ENCODE data around the gene RAB40C. TPM values are rescaled to one million over a fixed set of nuclear protein-coding genes. Genes with fewer than 3 reads are reported as not detected.
A peak's percentile ranks its signal among the peaks of the same experiment; 100 is the strongest.

The RAB40C gene
- total RNA-seq, 1 donor from 2014 or later, result 31.6 TPM

DNA sequence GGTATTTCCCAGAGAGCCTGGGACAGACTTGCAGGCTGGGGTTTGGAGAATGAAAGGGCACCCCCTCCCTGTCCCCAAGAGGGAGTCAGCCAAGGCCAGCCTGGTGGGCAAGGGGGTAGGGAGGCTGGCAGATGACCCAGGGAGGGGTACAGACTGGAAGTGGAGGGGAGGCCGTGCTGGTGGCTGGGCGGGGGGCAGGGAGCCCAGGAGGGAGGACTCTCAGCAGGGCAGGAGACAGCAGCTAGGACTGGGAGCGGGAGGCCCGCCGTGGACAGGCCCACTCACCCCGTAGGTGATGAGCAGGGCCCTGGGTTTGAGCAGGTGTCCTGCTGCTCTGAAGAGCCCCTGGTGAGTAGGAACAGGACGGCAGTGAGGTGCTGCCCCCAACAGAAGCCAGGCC lies 45.1 kb downstream of the RAB40C start:
- Mint-ChIP-seq H3K27me3 (ENCODE audit: low read depth) (peaks cover 7% of the 10 kb centered on the region), H3K27ac (ENCODE audit: unreplicated experiment) (no peak overlapping the region), H3K4me1 (peaks cover 8% of the 10 kb centered on the region)

DNA sequence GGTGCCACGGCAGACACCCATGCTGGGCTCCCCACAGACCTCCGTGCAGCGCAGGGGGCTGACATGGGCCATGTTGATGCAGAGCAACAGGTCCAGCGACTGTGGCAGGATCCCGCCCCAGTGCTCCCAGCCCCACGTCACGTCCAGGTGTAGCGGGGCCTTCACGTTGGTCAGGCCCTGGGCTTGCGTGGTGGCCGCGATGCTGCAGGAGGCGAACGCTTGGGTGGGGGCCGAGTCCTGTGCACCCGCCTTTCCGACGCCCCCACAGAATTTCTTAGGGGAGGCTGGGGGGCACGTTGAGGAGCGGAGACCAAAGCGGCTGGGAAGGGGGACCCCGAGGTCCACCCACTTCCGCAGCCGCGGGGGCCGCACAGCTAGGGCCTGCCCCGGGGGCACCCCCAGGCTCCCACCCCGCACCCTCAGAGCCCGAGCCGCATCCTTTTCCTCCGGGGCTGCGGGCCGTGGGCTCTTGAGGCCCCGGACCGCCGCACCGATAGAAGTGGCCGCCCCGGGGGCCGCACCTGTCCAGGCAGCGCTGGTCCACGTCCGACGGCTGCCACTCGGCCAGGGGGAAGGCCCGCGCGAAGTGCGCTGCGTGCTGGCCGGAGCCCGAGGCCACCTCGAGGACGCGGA lies 45.8 kb downstream of the RAB40C start:
- H3K9me3 Mint-ChIP-seq, result no peaks in the 10 kb centered on the region
- DNase-seq (ENCODE audit: low read depth, low spot score), result no peak
- H3K36me3 Mint-ChIP-seq (ENCODE audit: low read depth), result peaks cover 4% of the 10 kb centered on the region
- TF ChIP-seq, protein P1, sequence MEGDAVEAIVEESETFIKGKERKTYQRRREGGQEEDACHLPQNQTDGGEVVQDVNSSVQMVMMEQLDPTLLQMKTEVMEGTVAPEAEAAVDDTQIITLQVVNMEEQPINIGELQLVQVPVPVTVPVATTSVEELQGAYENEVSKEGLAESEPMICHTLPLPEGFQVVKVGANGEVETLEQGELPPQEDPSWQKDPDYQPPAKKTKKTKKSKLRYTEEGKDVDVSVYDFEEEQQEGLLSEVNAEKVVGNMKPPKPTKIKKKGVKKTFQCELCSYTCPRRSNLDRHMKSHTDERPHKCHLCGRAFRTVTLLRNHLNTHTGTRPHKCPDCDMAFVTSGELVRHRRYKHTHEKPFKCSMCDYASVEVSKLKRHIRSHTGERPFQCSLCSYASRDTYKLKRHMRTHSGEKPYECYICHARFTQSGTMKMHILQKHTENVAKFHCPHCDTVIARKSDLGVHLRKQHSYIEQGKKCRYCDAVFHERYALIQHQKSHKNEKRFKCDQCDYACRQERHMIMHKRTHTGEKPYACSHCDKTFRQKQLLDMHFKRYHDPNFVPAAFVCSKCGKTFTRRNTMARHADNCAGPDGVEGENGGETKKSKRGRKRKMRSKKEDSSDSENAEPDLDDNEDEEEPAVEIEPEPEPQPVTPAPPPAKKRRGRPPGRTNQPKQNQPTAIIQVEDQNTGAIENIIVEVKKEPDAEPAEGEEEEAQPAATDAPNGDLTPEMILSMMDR (conservative IDR thresholded peaks at IDR 0.05), result no peak
- peaks cover 5% of the 10 kb centered on the region for H3K4me1 Mint-ChIP-seq
- H3K27me3 Mint-ChIP-seq (ENCODE audit: low read depth), result peaks cover 7% of the 10 kb centered on the region
- no peak overlapping the region for H3K27ac Mint-ChIP-seq (ENCODE audit: unreplicated experiment)
- peak overlapping the region; percentile 56 for H3K4me3 Mint-ChIP-seq

More for the DNA sequence above, 45.1 kb downstream of the RAB40C start:
- no peaks in the 10 kb centered on the region for H3K9me3 Mint-ChIP-seq
- H3K4me3 Mint-ChIP-seq, result peak overlapping the region; percentile 78
- DNase-seq (ENCODE audit: low read depth, low spot score), result no peak
- H3K36me3 Mint-ChIP-seq (ENCODE audit: low read depth), result peaks cover 4% of the 10 kb centered on the region
- TF ChIP-seq, protein P1 (conservative IDR thresholded peaks at IDR 0.05), result no peak

DNA sequence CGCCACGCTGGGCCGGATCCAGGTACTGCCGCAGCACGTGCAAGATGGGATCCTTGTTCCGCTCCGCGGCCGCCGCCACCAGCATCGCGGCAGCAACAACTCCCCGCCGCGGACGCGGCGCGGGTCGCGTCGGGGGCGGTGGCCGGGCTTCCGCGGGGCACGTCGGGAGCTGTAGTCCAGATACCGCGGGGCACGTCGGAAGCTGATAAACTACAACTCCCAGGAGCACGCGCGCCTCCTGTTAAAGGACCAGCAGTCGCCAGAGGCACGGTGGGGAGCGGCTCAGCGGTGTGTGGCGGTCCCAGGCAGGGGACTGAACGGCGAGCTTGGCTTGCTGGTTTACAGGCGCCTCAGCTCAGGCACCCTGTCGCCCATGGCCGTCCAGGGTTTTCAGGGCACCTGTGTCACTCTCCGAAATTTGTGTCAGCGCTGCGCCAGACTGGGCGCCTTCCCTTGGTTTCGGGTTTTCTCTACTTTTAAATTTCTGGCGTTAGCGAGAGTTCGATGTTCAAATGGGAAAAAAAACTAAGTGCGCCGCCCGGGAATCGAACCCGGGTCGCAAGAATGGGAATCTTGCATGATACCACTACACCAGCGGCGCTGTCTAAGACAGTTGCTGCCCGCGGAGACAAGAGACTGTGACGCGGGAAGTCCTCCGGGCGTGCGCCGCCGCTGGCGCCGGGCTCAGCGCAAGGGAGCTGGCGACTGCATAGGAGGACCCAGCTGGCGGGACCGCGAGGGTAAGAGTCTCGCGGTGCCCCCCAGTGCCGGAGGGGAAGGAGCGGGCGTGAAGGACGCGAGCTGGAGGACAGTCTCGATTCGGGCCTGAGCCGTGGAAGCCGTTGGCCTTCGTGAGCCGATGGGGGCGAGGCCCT lies 46.6 kb downstream of the RAB40C start, which contains the start of gene METTL26:
METTL26 (minus strand) TSS at position 100 of the 875 bp plus-strand sequence; CDS start at position 85, 15 bp downstream.
- H3K4me1 Mint-ChIP-seq, result peaks cover 5% of the 10 kb centered on the region
- DNase-seq (ENCODE audit: low read depth, low spot score), result peak; percentile 93
- peaks cover 7% of the 10 kb centered on the region for H3K27me3 Mint-ChIP-seq (ENCODE audit: low read depth)
- H3K27ac Mint-ChIP-seq (ENCODE audit: unreplicated experiment), result peak within 1 kb of the TSS; percentile 98
- H3K4me3 Mint-ChIP-seq, result peak within 1 kb of the TSS; percentile 98
- TF ChIP-seq, protein P1 (conservative IDR thresholded peaks at IDR 0.05), result no peak
- H3K9me3 Mint-ChIP-seq, result no peaks in the 10 kb centered on the region
- peaks cover 4% of the 10 kb centered on the region for H3K36me3 Mint-ChIP-seq (ENCODE audit: low read depth)

DNA sequence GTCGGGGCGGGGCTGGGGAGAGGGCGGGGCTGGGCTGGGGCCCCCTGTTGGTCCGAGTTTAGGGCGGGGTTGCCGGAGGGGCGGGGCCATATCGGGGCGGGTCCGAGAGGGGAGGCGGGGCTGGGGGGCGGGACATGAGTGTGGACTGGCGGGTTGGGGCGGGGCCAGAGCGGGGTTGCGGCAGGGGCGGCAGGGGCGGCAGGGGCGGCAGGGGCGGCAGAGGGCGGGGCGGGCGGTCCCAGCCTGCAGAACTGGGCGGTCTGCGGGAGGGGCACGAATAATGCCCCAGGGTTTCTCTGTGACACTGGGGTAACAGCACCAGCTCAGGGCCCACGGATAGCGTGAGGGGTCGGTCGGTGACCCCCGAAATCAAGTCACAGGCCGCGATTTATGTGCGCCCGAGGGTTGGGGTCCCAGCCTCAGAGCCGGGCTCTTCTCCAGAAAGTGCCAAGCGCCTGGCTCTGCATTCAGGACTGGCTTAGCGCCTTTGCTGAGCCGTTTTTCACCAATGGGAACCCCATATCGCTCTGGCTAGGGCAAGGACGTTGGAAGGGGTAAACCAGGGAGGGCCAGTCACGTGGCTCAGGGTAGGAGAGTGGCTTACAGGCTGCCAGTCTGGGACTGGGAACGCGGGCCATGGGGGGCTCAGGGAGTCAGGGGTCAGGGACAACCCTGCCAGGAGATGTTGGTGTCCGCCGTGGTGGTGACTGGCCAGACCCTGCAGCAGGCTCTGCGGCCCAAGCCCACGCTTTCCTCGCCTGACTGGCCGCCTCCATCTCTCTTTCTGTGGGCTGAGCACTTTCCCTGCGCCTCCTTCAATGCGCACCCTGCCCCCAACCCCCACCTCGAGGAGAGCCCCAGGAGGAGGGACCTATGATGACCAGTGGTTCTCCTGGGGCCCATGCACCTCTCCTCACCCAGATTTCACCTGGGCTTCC lies 47.5 kb downstream of the RAB40C start:
- H3K27me3 Mint-ChIP-seq (ENCODE audit: low read depth), result peaks cover 7% of the 10 kb centered on the region
- DNase-seq (ENCODE audit: low read depth, low spot score), result peak; percentile 80
- TF ChIP-seq, protein P1 (conservative IDR thresholded peaks at IDR 0.05), result no peak
- no peak overlapping the region for H3K27ac Mint-ChIP-seq (ENCODE audit: unreplicated experiment)
- H3K4me1 Mint-ChIP-seq, result peaks cover 5% of the 10 kb centered on the region
- no peaks in the 10 kb centered on the region for H3K9me3 Mint-ChIP-seq
- H3K4me3 Mint-ChIP-seq, result peak overlapping the region; percentile 98
- H3K36me3 Mint-ChIP-seq (ENCODE audit: low read depth), result peaks cover 4% of the 10 kb centered on the region

DNA sequence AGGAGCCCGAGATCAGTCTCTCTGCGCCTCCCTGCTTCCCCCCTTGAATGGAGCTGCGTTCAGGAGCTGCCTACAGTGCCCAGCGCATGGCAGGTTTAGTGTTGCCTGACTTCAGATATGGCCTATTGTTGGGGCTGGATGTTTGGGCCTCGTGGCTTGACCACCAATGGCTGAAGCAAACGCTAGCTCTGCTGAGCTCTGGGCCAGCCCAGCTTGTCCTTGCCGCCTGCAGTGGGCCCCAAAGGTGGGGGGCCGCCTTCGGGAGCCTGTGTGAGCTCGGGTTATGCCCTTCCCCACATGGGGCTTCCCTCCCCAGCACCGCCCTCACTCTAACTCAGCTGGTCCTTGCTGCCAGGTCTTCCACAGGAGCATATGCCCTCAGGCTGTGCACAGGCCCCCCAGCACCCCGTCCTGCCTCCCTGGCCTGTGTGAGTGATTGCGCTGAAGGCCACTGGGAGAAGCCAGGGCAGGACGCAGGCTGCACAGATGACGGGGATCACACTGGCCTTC lies 48.2 kb downstream of the RAB40C start:
- no peak for DNase-seq (ENCODE audit: low read depth, low spot score)
- TF ChIP-seq, protein P1 (conservative IDR thresholded peaks at IDR 0.05), result no peak
- no peaks in the 10 kb centered on the region for H3K9me3 Mint-ChIP-seq
- peaks cover 7% of the 10 kb centered on the region for H3K27me3 Mint-ChIP-seq (ENCODE audit: low read depth)
- no peak overlapping the region for H3K27ac Mint-ChIP-seq (ENCODE audit: unreplicated experiment)
- peaks cover 5% of the 10 kb centered on the region for H3K4me1 Mint-ChIP-seq
- H3K4me3 Mint-ChIP-seq, result peak overlapping the region; percentile 78
- peaks cover 4% of the 10 kb centered on the region for H3K36me3 Mint-ChIP-seq (ENCODE audit: low read depth)
